Activated CD4-positive, CD25-positive, alpha-beta regulatory T cell treated with anti-CD3 and anti-CD28 coated beads, Interleukin-2, amount 50 U/mL, for 72 hours (primary cell): Measurements from ENCODE around the gene MT1F.

Experiments used
- DNase-seq: peaks from one replicate; pipeline ENCODE4 v3.0.0; 2021

MT1F gene

DNA sequence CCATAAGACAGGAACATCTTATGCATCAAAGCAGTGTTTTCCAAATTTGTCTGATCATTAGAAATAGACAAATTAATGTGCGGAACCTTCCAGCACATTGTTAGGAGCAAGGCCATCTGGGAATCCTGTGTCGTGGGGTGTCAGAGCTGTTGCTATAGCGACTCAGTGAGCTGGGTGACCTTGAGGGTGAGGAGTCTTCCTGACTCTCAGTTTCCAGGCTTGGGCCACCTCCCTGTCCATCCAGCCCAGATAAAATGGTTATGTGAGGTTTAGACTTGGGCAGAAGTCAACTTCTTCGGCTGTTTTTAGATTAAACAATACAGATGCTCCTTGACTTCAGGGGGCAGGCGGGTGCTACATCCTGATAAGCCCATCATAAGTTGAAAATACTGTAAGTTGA is 45.1 kb downstream of the MT1F start:
- no peak for DNase-seq
